K562 (cell line): Measurements from ENCODE around the gene PGP. TPM values are rescaled to one million over a fixed set of nuclear protein-coding genes. Genes with fewer than 3 reads are reported as not detected.
A peak's percentile ranks its signal among the peaks of the same experiment; 100 is the strongest.

Experiments
- ATAC-seq: fragments of 200-7000 bp; cut with Tn5 transposase; 3 replicates; pipeline ENCODE4 v1.9.1; 2020; ENCODE audit warnings: moderate library complexity
- BruUV-seq: library from RNA; stranded (reverse); fragments of 400-500 nt; replicated peaks from 2 replicates; lab custom pipeline; 2021; lab: Mats Ljungman, UMichigan
- CTCF ChIA-PET: fragments of 300-600 bp; formaldehyde crosslinking; extraction: SDS; loops from one replicate; lab custom pipeline; 2021; ENCODE audit warnings: low intra/inter-chr PET ratio; lab: Yijun Ruan, JAX
- POLR2A ChIA-PET: fragments of 300-600, 350-650 bp; sonication (Branson Sonifier 250); formaldehyde crosslinking; extraction: SDS; loops from one replicate; lab custom pipeline; 2021; ENCODE audit warnings: antibody characterized with exemption, inconsistent platforms; lab: Yijun Ruan, JAX
- DNase-seq, 4 experiments: peaks; one replicate each; pipeline versions ENCODE4 v3.0.0 to v3.0.0-alpha.2; 2011 to 2018; ENCODE audit warnings: low spot score in 3 of 4, mixed read lengths in 3 of 4; ENCODE audit errors: extremely low read depth in 1 of 4
- FAIRE-seq: peaks from 2 replicates; lab custom pipeline; 2011; peaks lifted over from hg19 to GRCh38; lab: Jason Lieb, UNC
- H2AFZ ChIP-seq: 2 replicates; pipeline ENCODE4 v1.6.0; 2011; ENCODE audit warnings: low read depth, low read length, control low read depth, inconsistent platforms
- H3K27ac ChIP-seq: fragments of 200-600 bp; 3 replicates; pipeline ENCODE4 v1.8.0; 2011; ENCODE audit warnings: low read depth, mild to moderate bottlenecking, control low read depth, inconsistent platforms, low read length, moderate library complexity, mixed read lengths; ENCODE audit errors: extremely low read depth
- H3K27me3 ChIP-seq, 2 experiments: fragments of 300-600 bp in 1 of 2; 2 replicates in 1 of 2; 3 replicates in 1 of 2; pipeline versions ENCODE4 v1.6.0 to v1.8.0; 2011; ENCODE audit warnings: inconsistent platforms in 2 of 2, low read length in 2 of 2, mild to moderate bottlenecking in 1 of 2, mixed read lengths in 1 of 2, moderate library complexity in 1 of 2; ENCODE audit not compliant: control insufficient read depth in 2 of 2, insufficient read depth in 2 of 2
- H3K36me3 ChIP-seq: fragments of 300-600 bp; 3 replicates; pipeline ENCODE4 v1.8.0; 2011; ENCODE audit warnings: mild to moderate bottlenecking, low read length, inconsistent platforms; ENCODE audit not compliant: control insufficient read depth, insufficient read depth
- H3K4me1 ChIP-seq, 2 experiments: fragments of 200-600 bp in 1 of 2; replicated peaks in 1 of 2; 2 replicates in 1 of 2; 3 replicates in 1 of 2; pipeline versions ENCODE4 v1.5.1 to v1.8.0; 2011; ENCODE audit warnings: inconsistent platforms in 2 of 2, low read length in 2 of 2, mild to moderate bottlenecking in 1 of 2, mixed read lengths in 1 of 2, moderate library complexity in 1 of 2; ENCODE audit not compliant: control insufficient read depth in 2 of 2, insufficient read depth in 2 of 2
- H3K4me2 ChIP-seq: 2 replicates; pipeline ENCODE4 v1.6.1; 2011; ENCODE audit warnings: low read length, control low read depth, inconsistent platforms, mixed read lengths; ENCODE audit not compliant: insufficient read depth
- H3K4me3 ChIP-seq: fragments of 200-600 bp; sonication (generic), shearing (Covaris generic); 2 replicates; pipeline ENCODE4 v1.5.1; 2016; ENCODE audit warnings: control low read depth, inconsistent platforms
- H3K79me2 ChIP-seq: fragments of 200-600 bp; 3 replicates; pipeline ENCODE4 v1.8.0; 2011; ENCODE audit warnings: low read length, inconsistent platforms; ENCODE audit not compliant: control insufficient read depth, insufficient read depth
- H3K9ac ChIP-seq, 2 experiments: 2 replicates each; pipeline versions ENCODE4 v1.6.0 to v1.6.1; 2011; ENCODE audit warnings: low read depth in 2 of 2, low read length in 2 of 2, control low read depth in 1 of 2, inconsistent platforms in 1 of 2, mild to moderate bottlenecking in 1 of 2, mixed read lengths in 1 of 2; ENCODE audit not compliant: insufficient read depth in 1 of 2
- H3K9me1 ChIP-seq: one replicate; pipeline ENCODE4 v1.6.0; 2011; ENCODE audit warnings: inconsistent platforms, mild to moderate bottlenecking, low read length, moderate library complexity; ENCODE audit not compliant: control insufficient read depth, insufficient read depth
- H3K9me3 ChIP-seq: replicated peaks from 2 replicates; pipeline ENCODE4 v1.5.1; 2011; ENCODE audit warnings: low read depth, low read length, inconsistent platforms; ENCODE audit not compliant: control insufficient read depth, insufficient read depth
- H4K20me1 ChIP-seq: replicated peaks from 2 replicates; pipeline ENCODE4 v1.6.1; 2011; ENCODE audit warnings: low read length, inconsistent platforms, mixed read lengths; ENCODE audit not compliant: control insufficient read depth, insufficient read depth
- BRCA1 ChIP-seq, 2 experiments: fragments of 450-650 bp in 1 of 2; sonication (generic) in 1 of 2; formaldehyde crosslinking in 1 of 2; IDR thresholded peaks; 2 replicates each; pipeline versions ENCODE4 v1.5.0 to v1.6.1; 2017 to 2020; ENCODE audit warnings: mild to moderate bottlenecking in 1 of 2, missing genetic modification reagents in 1 of 2
- SMAD2 ChIP-seq: fragments of 150-350 bp; IDR thresholded peaks from 2 replicates; pipeline ENCODE4 v1.6.1; 2014; ENCODE audit warnings: low read depth, mild to moderate bottlenecking, low read length
- ZNF140 ChIP-seq: fragments of 250-450 bp; sonication (Bioruptor Pico); IDR thresholded peaks from 2 replicates; pipeline ENCODE4 v1.8.0; 2021; ENCODE audit warnings: moderate library complexity, mild to moderate bottlenecking, inconsistent platforms
- WGBS: fragments of 100-300 bp; shearing (Covaris generic); methylation state at CpG from one replicate; pipeline ENCODE4 v1.1.6; 2016; ENCODE audit warnings: low coverage, mixed read lengths; ENCODE audit not compliant: insufficient coverage; ENCODE audit errors: missing lambda C conversion rate; 5-methylcytosine and 5-hydroxymethylcytosine counted together
- in situ Hi-C: fragments of 300-500 bp; cut with MboI; formaldehyde crosslinking; loops from 4 replicates; pipeline ENCODE4 v1.15.0; 2018; ENCODE audit warnings: inconsistent platforms, mixed read lengths
- intact Hi-C: fragments of 100-400 bp; cut with micrococcal nuclease; formaldehyde crosslinking; loops from 2 replicates; pipeline ENCODE4 v1.14.2; 2022
- polyA plus RNA-seq, 8 experiments: library from polyadenylated mRNA; depleted of rRNA in 4 of 8; stranded (reverse) in 5 of 8; unstranded in 3 of 8; fragments of >200 nt; fragmentation: Nextera tagmentation in 2 of 8; fragmentation: Illumina TruSeq in 1 of 8; extraction: Ambion mirVana in 2 of 8; extraction: Trizol in 1 of 8; gene quantifications; 2 replicates each; pipeline versions ENCODE4 v1.2.1 to v1.2.3, GENCODE V29; 2011 to 2014; ENCODE audit warnings: inconsistent platforms in 1 of 8, missing spikeins in 1 of 8
- total RNA-seq, 7 experiments: library from RNA; depleted of rRNA in 6 of 7; stranded (reverse); fragments of >200 nt in 6 of 7; fragmentation: Illumina TruSeq in 2 of 7; extraction: Trizol in 2 of 7; gene quantifications; 2 replicates each; pipeline versions ENCODE4 v1.2.1 to v1.2.3, GENCODE V29; 2011 to 2021; ENCODE audit warnings: low replicate concordance in 1 of 7
- TF ChIP-seq, protein P1 (sequence below): sonication (generic); formaldehyde crosslinking; IDR thresholded peaks from 2 replicates; pipeline ENCODE4 v1.8.1; 2022; ENCODE audit warnings: missing genetic modification reagents

Gene PGP
- total and polyA plus RNA-seq, 9 of the 15 experiments (the other 6 are each of a cell fraction or from before 2014, with no cell fraction given), result 1.1 to 57.6 (median 19.6) TPM

DNA sequence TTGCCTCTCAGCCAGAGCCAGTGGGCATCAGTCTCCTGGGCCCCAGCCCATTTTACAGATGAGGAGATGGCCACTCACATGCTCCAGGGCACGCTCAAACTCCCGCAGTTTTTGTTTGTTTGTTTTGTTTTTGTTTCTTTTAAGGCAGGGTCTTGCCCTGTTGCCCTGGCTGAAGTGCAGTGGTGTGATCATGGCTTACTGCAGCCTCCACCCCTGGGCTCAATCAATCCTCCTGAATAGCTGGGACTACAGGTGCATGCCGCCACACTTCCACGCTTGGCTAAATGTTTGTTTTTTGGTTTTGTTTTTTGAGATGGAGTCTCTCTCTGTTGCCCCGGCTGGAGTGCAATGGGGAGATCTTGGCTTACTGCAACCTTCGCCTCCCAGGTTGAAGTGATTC lies 12.3 kb upstream of the PGP start (continued):
- TF ChIP-seq, protein P1, sequence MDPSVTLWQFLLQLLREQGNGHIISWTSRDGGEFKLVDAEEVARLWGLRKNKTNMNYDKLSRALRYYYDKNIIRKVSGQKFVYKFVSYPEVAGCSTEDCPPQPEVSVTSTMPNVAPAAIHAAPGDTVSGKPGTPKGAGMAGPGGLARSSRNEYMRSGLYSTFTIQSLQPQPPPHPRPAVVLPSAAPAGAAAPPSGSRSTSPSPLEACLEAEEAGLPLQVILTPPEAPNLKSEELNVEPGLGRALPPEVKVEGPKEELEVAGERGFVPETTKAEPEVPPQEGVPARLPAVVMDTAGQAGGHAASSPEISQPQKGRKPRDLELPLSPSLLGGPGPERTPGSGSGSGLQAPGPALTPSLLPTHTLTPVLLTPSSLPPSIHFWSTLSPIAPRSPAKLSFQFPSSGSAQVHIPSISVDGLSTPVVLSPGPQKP (CRISPR knock-in tag), result no peak
- TF ChIP-seq SMAD2, result no peak

DNA sequence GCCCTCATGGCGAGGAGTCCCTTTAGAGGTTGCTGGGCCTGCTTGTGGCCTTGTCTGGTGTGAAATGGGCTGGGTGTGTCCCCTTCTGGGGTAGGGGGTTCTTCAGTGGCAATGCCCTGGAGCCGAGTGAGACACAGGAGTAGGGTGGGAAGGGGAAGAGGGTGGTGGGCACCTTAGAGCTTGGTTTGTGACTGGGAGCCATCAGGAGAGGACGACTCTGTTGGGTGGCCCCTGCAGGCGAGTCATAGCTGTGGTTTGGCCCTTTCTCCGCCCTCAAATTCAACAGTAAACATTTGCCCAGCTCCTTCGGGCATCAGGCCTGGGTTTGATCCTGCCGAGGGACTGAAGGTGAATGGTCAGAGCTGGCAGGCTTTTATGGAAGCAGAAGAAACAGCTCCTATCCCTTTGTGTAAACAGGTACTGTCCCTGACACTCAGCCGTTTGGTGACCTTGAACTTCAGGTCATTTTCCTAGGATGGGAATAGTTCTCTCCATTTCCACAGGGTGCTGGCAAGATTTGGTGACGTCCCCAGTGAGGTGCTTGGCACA lies 11.7 kb upstream of the PGP start:
- 78% methylated on average over 9 of the region's 9 CpGs for WGBS
- H2AFZ ChIP-seq, result no peak overlapping the region
- no peaks in the 10 kb centered on the region for H3K9me3 ChIP-seq
- intact Hi-C loops, result no loop called here
- no peaks in the 10 kb centered on the region for H3K27me3 ChIP-seq
- ChIA-PET CTCF (no interaction called here), POLR2A (interaction anchor here (0.8 to 3.7 kb wide), 6 partner anchors 9 to 25 kb away, joined by 3 to 20 read pairs (median 4); partner anchors contain the start of genes DNASE1L2, ECI1 and PGP)
- peaks cover 61% of the 10 kb centered on the region; the same call in 1 of the 3 replicates for H3K36me3 ChIP-seq
- in situ Hi-C loops, result no loop called here
- peak overlapping the region in 1 of 2 experiments; percentile 84; a peak in 2 of 4 replicates for H3K9ac ChIP-seq
- BruUV-seq, result TSS peak; percentile 24
- H3K4me2 ChIP-seq, result no peak overlapping the region
- no peaks in the 10 kb centered on the region for H3K9me1 ChIP-seq
- H3K27ac ChIP-seq, result peak overlapping the region; percentile 19; the same call in 1 of the 3 replicates
- TF ChIP-seq ZNF140 (CRISPR knock-in tag) (no peak), BRCA1 (IDR thresholded peaks at IDR 0.05) (no peak), BRCA1 (CRISPR knock-in tag; IDR thresholded peaks at IDR 0.05) (0 out of 2 replicates have a peak, but pooled peaks have one; percentile 23)
- TF ChIP-seq, all 486 proteins: peak for 1
- no peak for DNase-seq
- H3K4me3 ChIP-seq, result no peak overlapping the region
- FAIRE-seq, result no peak
- H4K20me1 ChIP-seq, result peaks cover 11% of the 10 kb centered on the region
- peaks cover 53% of the 10 kb centered on the region for H3K79me2 ChIP-seq
- ATAC-seq, result no peak
- H3K4me1 ChIP-seq, result peaks cover 9 to 66% of the 10 kb centered on the region in 2 experiments; a peak in 3 of 5 replicates
